Measurements from ENCODE around the gene WDR90.

DNA sequence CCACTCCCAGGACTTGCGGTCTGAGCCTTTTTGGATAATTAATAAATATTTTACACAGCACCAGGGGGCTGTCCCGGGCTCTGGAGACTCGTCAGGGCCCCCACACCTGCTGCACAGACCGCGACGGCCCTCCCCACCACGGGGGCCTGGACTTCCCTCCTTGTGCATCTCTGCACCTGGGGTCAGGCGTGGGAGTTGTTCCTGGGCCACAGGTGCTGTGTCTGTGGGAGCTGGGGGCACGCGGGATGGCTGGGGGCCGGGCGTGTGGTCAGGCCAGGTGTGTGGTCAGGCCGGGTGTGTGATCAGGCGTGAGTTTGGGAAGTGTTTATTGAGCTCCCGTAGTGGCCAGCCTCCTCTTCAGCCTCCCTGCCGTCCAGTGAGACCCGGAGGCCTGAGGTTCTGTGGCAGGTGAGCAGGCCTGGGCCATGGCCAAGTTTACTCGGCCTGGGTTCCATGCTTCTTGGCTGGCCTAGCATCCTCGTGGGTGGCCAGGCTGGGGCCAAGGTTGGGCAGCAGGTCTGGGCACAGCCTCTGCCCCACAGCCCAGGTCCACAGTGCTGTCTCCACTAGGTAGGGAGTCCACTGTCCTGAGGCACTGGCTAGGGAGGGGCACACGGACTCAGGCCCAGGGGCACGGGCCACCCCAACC lies 29.2 kb downstream of the WDR90 start:
- TF ChIP-seq, protein P1, sequence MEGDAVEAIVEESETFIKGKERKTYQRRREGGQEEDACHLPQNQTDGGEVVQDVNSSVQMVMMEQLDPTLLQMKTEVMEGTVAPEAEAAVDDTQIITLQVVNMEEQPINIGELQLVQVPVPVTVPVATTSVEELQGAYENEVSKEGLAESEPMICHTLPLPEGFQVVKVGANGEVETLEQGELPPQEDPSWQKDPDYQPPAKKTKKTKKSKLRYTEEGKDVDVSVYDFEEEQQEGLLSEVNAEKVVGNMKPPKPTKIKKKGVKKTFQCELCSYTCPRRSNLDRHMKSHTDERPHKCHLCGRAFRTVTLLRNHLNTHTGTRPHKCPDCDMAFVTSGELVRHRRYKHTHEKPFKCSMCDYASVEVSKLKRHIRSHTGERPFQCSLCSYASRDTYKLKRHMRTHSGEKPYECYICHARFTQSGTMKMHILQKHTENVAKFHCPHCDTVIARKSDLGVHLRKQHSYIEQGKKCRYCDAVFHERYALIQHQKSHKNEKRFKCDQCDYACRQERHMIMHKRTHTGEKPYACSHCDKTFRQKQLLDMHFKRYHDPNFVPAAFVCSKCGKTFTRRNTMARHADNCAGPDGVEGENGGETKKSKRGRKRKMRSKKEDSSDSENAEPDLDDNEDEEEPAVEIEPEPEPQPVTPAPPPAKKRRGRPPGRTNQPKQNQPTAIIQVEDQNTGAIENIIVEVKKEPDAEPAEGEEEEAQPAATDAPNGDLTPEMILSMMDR (conservative IDR thresholded peaks at IDR 0.05 in 1 of 2, IDR thresholded peaks at IDR 0.05 in 1 of 2; ENCODE audit: extremely low read depth in 1 of 2, insufficient read depth in 1 of 2, low read depth in 1 of 2, low read length in 2 of 2): no peak
- no peak for TF ChIP-seq EZH2 (IDR thresholded peaks at IDR 0.05; ENCODE audit: borderline replicate concordance, low read length)
